ENCODE measurements around the gene SLC2A1.

Gene SLC2A1

DNA sequence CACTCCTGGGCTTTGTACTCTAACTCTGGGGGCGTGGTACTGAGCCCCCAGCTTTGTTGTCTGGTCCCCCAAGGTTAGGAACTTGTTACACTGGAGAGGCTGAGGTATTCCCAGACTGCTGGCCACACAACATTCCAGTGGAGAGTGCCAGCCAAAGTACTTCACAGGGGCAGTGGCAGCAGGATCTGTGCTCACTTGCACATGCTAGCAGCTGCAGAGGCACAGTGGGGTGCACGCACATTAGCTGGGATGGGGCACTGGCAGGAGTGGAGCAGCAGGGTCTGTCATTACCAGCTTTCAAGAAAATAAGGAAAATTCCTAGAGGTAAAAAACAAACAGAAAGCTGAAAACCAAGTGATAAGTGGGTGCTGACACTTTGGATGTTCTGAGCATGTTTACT is 81.3 kb downstream of the SLC2A1 start:
- DNase-seq (ENCODE audit: low read depth in 1 of 2, low spot score in 1 of 2) = no peak
- H3K27me3 ChIP-seq (ENCODE audit: insufficient read depth, poor library complexity, severe bottlenecking) = no peaks in the 10 kb centered on the region
- TF ChIP-seq POLR2AphosphoS5 (IDR thresholded peaks at IDR 0.05; ENCODE audit: low read depth) (no peak), GABPA (IDR thresholded peaks at IDR 0.05; ENCODE audit: low read depth) (no peak), SPI1 (IDR thresholded peaks at IDR 0.05; ENCODE audit: borderline replicate concordance, low read depth) (no peak)
- TF ChIP-seq, protein P1, sequence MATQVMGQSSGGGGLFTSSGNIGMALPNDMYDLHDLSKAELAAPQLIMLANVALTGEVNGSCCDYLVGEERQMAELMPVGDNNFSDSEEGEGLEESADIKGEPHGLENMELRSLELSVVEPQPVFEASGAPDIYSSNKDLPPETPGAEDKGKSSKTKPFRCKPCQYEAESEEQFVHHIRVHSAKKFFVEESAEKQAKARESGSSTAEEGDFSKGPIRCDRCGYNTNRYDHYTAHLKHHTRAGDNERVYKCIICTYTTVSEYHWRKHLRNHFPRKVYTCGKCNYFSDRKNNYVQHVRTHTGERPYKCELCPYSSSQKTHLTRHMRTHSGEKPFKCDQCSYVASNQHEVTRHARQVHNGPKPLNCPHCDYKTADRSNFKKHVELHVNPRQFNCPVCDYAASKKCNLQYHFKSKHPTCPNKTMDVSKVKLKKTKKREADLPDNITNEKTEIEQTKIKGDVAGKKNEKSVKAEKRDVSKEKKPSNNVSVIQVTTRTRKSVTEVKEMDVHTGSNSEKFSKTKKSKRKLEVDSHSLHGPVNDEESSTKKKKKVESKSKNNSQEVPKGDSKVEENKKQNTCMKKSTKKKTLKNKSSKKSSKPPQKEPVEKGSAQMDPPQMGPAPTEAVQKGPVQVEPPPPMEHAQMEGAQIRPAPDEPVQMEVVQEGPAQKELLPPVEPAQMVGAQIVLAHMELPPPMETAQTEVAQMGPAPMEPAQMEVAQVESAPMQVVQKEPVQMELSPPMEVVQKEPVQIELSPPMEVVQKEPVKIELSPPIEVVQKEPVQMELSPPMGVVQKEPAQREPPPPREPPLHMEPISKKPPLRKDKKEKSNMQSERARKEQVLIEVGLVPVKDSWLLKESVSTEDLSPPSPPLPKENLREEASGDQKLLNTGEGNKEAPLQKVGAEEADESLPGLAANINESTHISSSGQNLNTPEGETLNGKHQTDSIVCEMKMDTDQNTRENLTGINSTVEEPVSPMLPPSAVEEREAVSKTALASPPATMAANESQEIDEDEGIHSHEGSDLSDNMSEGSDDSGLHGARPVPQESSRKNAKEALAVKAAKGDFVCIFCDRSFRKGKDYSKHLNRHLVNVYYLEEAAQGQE (IDR thresholded peaks at IDR 0.05; ENCODE audit: insufficient replicate concordance, low read depth) = no peak
- TF ChIP-seq, protein P2, sequence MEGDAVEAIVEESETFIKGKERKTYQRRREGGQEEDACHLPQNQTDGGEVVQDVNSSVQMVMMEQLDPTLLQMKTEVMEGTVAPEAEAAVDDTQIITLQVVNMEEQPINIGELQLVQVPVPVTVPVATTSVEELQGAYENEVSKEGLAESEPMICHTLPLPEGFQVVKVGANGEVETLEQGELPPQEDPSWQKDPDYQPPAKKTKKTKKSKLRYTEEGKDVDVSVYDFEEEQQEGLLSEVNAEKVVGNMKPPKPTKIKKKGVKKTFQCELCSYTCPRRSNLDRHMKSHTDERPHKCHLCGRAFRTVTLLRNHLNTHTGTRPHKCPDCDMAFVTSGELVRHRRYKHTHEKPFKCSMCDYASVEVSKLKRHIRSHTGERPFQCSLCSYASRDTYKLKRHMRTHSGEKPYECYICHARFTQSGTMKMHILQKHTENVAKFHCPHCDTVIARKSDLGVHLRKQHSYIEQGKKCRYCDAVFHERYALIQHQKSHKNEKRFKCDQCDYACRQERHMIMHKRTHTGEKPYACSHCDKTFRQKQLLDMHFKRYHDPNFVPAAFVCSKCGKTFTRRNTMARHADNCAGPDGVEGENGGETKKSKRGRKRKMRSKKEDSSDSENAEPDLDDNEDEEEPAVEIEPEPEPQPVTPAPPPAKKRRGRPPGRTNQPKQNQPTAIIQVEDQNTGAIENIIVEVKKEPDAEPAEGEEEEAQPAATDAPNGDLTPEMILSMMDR (IDR thresholded peaks at IDR 0.05; ENCODE audit: insufficient read depth, low read length) = no peak
- H3K27ac ChIP-seq (replicated peaks) = no peak overlapping the region
- H3K4me3 ChIP-seq (replicated peaks; ENCODE audit: insufficient read depth, low read length) = no peak overlapping the region

DNA sequence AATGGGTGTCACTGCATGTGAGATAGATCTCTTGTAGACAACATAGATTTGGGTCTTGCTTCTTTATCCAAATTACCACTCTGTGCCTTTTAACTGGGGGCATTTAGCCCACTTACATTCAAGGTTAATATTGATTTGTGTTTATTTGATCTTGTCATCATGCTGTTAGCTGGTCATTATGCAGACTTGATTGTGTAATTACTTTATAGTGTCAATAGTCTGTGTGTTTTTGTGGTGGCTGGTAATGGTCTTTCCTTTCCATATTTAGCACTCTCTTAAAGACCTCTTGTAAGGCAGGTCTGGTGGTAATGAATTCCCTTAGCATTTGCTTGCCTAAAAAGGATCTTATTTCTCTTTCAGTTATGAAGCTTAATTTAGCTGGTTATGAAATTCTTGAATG is 82.7 kb downstream of the SLC2A1 start:
- H3K27ac ChIP-seq (replicated peaks) = no peak overlapping the region
- H3K27me3 ChIP-seq (ENCODE audit: insufficient read depth, poor library complexity, severe bottlenecking) = no peaks in the 10 kb centered on the region
- no peak for DNase-seq (ENCODE audit: low read depth in 1 of 2, low spot score in 1 of 2)
- no peak overlapping the region for H3K4me3 ChIP-seq (replicated peaks; ENCODE audit: insufficient read depth, low read length)
- TF ChIP-seq, protein P1 (IDR thresholded peaks at IDR 0.05; ENCODE audit: insufficient replicate concordance, low read depth) = no peak
- TF ChIP-seq, protein P2 (IDR thresholded peaks at IDR 0.05; ENCODE audit: insufficient read depth, low read length) = no peak
- TF ChIP-seq SPI1 (IDR thresholded peaks at IDR 0.05; ENCODE audit: borderline replicate concordance, low read depth) (no peak), GABPA (IDR thresholded peaks at IDR 0.05; ENCODE audit: low read depth) (no peak), POLR2AphosphoS5 (IDR thresholded peaks at IDR 0.05; ENCODE audit: low read depth) (no peak)

Measured in HL-60 (cell line).